ENCODE data around the gene UGT3A2. TPM values are rescaled to one million over a fixed set of nuclear protein-coding genes. Genes with fewer than 3 reads are reported as not detected.

The UGT3A2 gene
- total RNA-seq, 1 experiment from 2014 or later, result 13.7 TPM

DNA sequence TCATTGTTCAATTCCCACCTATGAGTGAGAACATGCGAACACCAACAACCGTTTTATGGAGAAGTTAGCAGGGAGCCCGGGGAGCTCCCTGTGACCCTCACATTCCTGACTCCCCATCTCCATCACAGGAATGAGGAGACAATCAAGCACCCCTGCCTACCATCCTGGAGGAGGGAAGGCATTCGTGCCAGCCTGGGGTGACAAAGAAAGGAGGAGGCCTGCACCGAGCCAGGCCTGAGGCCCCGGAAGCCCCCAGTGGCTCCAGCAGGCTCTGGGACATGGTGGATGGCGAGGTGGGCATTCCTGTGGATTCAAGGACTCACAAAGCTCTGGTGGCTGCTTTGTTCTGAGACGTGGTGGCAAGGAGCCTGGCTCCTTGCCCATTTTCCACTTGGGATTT, 39.0 kb downstream of the UGT3A2 start:
- Histone ChIP-seq H3K9me3 (ENCODE audit: control insufficient read depth, low read depth, low read length) (no peaks in the 10 kb centered on the region), H3K27me3 (ENCODE audit: insufficient read depth, low read length) (no peaks in the 10 kb centered on the region), H3K23ac (ENCODE audit: insufficient read length, low read depth, low read length) (no peak overlapping the region), H3K4me1 (ENCODE audit: insufficient read depth, low read length) (no peaks in the 10 kb centered on the region), H3K79me2 (ENCODE audit: insufficient read depth, low read length) (no peaks in the 10 kb centered on the region), H4K8ac (replicated peaks; ENCODE audit: insufficient read length, low read depth, low read length) (no peak overlapping the region), H2BK12ac (ENCODE audit: insufficient read length, low read depth, low read length) (no peak overlapping the region), H3K23me2 (ENCODE audit: insufficient read length, low read depth, low read length, poor library complexity, severe bottlenecking) (no peaks in the 10 kb centered on the region), H3K4me2 (ENCODE audit: insufficient read depth, insufficient read length, low read length) (no peak overlapping the region), H2BK15ac (ENCODE audit: low read depth, low read length) (no peak overlapping the region), H3K79me1 (ENCODE audit: insufficient read depth, low read depth, low read length, poor library complexity, severe bottlenecking) (no peaks in the 10 kb centered on the region), H4K20me1 (ENCODE audit: control insufficient read depth, insufficient read depth, insufficient read length) (no peaks in the 10 kb centered on the region), H2AK5ac (ENCODE audit: insufficient read length, low read length) (no peak overlapping the region), H3K14ac (ENCODE audit: insufficient read depth, low read length) (no peak overlapping the region), H2BK20ac (ENCODE audit: low read depth, low read length, poor library complexity, severe bottlenecking) (no peak overlapping the region), H3K4ac (ENCODE audit: low read depth, low read length) (no peak overlapping the region), H2AFZ (ENCODE audit: low read length) (no peak overlapping the region), H3T11ph (ENCODE audit: low read length) (no peak overlapping the region), H4K91ac (ENCODE audit: insufficient read length, low read depth, low read length) (no peak overlapping the region), H3K56ac (ENCODE audit: insufficient read length, low read depth, low read length) (no peak overlapping the region), H3K18ac (ENCODE audit: insufficient read length, low read depth, low read length) (no peak overlapping the region), H3K9ac (ENCODE audit: extremely low read depth, insufficient read length, low read length) (no peak overlapping the region), H4K5ac (ENCODE audit: insufficient read length, low read depth, low read length) (no peak overlapping the region), H3K27ac (ENCODE audit: insufficient read length, low read depth, low read length) (no peak overlapping the region), H2BK5ac (ENCODE audit: insufficient read length, low read length) (no peak overlapping the region), H2BK120ac (ENCODE audit: low read depth, low read length, poor library complexity, severe bottlenecking) (no peak overlapping the region)
- H3K36me3 Mint-ChIP-seq (ENCODE audit: insufficient read depth in 1 of 3, low read depth in 3 of 3), result peaks cover 0 to 6% (median 0%) of the 10 kb centered on the region in 3 experiments; a peak in 4 of 7 replicates
- H3K9me3 Mint-ChIP-seq, result peaks cover 10 to 26% of the 10 kb centered on the region in 2 experiments; a peak in 4 of 5 replicates
- no peak overlapping the region for H3K4me3 Mint-ChIP-seq
- H3K27me3 Mint-ChIP-seq (ENCODE audit: low read depth), result peaks cover 2% of the 10 kb centered on the region
- DNase-seq, result no peak
- no peak overlapping the region for H3K27ac Mint-ChIP-seq
- TF ChIP-seq, protein P1, sequence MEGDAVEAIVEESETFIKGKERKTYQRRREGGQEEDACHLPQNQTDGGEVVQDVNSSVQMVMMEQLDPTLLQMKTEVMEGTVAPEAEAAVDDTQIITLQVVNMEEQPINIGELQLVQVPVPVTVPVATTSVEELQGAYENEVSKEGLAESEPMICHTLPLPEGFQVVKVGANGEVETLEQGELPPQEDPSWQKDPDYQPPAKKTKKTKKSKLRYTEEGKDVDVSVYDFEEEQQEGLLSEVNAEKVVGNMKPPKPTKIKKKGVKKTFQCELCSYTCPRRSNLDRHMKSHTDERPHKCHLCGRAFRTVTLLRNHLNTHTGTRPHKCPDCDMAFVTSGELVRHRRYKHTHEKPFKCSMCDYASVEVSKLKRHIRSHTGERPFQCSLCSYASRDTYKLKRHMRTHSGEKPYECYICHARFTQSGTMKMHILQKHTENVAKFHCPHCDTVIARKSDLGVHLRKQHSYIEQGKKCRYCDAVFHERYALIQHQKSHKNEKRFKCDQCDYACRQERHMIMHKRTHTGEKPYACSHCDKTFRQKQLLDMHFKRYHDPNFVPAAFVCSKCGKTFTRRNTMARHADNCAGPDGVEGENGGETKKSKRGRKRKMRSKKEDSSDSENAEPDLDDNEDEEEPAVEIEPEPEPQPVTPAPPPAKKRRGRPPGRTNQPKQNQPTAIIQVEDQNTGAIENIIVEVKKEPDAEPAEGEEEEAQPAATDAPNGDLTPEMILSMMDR (conservative IDR thresholded peaks at IDR 0.05), result no peak
- WGBS (ENCODE audit: extremely low coverage, insufficient read length, low lambda C conversion rate), result no CpG with 5 or more reads among the region's 8 CpGs
- H3K4me1 Mint-ChIP-seq, result peaks cover 2 to 5% of the 10 kb centered on the region in 2 experiments; a peak in 2 of 4 replicates

Data from H9 (cell line).